ENCODE measurements around the gene YTHDF2.
"Not testable (repeated sequence)": the region's sequence is repeated elsewhere in the genome, so short reads cannot be mapped to it uniquely, and the experiment has no call there.

DNA sequence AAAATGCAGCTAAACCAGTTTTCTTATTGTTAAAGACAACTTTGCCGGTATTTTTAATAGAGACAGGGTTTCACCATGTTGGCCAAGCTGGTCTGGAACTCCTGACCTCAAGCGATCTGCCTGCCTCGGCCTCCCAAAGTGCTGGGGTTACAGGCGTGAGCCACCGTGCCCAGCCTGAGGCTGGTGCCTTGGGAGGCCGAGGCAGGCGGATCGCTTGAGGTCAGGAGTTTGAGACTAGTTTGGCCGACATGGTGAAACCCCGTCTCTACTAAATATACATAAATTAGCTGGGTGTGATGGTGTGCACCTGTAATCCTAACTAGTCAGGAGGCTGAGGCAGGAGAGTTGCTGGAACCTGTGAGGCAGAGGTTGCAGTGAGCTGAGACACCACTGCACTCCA is 35.2 kb downstream of the YTHDF2 start:
- TF ChIP-seq POLR2A, EP300, POLR2AphosphoS5 (IDR thresholded peaks at IDR 0.05): not testable (repeated sequence)
- TF ChIP-seq, protein P1, sequence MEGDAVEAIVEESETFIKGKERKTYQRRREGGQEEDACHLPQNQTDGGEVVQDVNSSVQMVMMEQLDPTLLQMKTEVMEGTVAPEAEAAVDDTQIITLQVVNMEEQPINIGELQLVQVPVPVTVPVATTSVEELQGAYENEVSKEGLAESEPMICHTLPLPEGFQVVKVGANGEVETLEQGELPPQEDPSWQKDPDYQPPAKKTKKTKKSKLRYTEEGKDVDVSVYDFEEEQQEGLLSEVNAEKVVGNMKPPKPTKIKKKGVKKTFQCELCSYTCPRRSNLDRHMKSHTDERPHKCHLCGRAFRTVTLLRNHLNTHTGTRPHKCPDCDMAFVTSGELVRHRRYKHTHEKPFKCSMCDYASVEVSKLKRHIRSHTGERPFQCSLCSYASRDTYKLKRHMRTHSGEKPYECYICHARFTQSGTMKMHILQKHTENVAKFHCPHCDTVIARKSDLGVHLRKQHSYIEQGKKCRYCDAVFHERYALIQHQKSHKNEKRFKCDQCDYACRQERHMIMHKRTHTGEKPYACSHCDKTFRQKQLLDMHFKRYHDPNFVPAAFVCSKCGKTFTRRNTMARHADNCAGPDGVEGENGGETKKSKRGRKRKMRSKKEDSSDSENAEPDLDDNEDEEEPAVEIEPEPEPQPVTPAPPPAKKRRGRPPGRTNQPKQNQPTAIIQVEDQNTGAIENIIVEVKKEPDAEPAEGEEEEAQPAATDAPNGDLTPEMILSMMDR (IDR thresholded peaks at IDR 0.05) = not testable (repeated sequence)

All from sigmoid colon (tissue), 4 donors.